H1 (cell line): Measurements from ENCODE around the gene RELN. TPM values are rescaled to one million over a fixed set of nuclear protein-coding genes. Genes with fewer than 3 reads are reported as not detected.

ENCODE experiments used
- KDM4A ChIP-seq: IDR thresholded peaks from one replicate; pipeline ENCODE4 v1.7.1; 2012; ENCODE audit warnings: low read depth, mild to moderate bottlenecking, moderate library complexity, low read length, inconsistent platforms; ENCODE audit not compliant: severe bottlenecking
- polyA plus RNA-seq, 7 experiments: library from polyadenylated mRNA; depleted of rRNA in 3 of 7; stranded (reverse) in 5 of 7; unstranded in 2 of 7; fragments of >200 nt in 5 of 7; fragments of 200-250 nt in 2 of 7; gene quantifications; 1 replicate in 5 of 7; 2 replicates in 1 of 7; 4 replicates in 1 of 7; pipeline versions ENCODE4 v1.2.1 to v1.2.3, GENCODE V29; 2011 to 2013; ENCODE audit warnings: missing spikeins in 2 of 7, mixed read lengths in 2 of 7
- total RNA-seq: library from RNA; stranded (reverse); fragmentation: NEBNext Ultra II Directional; extraction: Animal tissue kit (Norgen Biotek cat#: 25700); gene quantifications from 2 replicates; pipeline ENCODE4 v1.2.1, GENCODE V29; 2021

The RELN gene
- total and polyA plus RNA-seq, 2 of the 8 experiments (the other 6 are each of a cell fraction or from before 2014, with no cell fraction given) = 0.03 to 0.07 TPM

DNA sequence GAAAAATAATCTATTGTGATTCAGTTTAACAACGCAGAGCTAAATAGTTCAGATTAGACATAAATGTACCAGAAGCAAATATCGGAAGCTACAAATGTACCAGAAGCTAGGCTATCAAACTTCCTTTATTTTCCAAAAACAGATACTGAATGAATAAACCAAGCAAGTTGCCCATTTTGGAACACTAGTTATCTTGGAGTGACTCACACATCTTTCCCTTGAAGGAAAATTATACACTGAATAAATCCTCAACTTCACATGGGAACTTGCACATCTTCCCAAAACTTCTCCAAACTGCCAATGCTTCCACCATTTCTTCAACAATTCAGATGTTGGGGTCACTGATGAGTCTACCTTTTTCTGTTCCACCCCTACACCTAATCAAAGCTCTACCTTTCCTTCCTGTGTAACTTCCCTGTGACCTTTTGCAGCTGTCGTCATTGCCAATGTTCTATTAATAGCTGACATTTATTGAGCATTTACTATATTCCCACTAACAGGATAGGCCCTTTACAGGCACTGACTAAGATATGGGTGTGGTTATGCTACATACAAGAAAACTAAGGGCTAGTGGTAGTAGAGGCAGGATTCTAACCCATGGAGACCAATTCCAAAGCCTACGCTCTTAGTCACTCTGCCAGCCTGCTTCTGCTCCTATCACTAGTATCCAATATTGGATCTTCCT is 22.7 kb downstream of the RELN start (continued):
- no peak for TF ChIP-seq KDM4A
